Embryonic facial prominence (tissue), 1 donor: ENCODE data around the gene ARSB.

Source experiments
- DNase-seq: peaks from one replicate; pipeline ENCODE4 v3.0.0-alpha.2; 2016; ENCODE audit errors: extremely low spot score

Gene ARSB

GRCh38 chr5:78837836-78838235 is 147.3 kb downstream of the ARSB start:
- DNase-seq = no peak

GRCh38 chr5:78835176-78835575 is 149.9 kb downstream of the ARSB start:
- DNase-seq = no peak

DNA sequence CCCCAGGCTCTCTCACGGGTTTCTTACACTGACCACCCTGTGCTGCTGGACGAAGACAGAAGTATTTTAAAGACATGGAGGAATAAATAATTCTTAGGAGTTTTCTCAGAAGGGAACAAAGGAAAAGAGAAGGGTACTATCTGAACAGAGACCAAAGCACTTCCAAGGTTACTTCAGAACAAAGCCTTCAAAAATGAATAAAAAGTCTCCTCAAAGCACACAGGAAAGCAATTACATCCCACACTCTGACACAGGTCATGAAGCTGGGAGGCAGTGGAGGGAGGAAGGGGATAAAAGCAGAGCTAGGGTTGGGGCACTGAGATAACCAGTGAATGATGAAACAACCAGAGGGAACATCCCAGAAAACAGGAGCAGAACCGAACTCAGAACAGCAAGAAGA is 151.8 kb downstream of the ARSB start:
- no peak for DNase-seq

DNA sequence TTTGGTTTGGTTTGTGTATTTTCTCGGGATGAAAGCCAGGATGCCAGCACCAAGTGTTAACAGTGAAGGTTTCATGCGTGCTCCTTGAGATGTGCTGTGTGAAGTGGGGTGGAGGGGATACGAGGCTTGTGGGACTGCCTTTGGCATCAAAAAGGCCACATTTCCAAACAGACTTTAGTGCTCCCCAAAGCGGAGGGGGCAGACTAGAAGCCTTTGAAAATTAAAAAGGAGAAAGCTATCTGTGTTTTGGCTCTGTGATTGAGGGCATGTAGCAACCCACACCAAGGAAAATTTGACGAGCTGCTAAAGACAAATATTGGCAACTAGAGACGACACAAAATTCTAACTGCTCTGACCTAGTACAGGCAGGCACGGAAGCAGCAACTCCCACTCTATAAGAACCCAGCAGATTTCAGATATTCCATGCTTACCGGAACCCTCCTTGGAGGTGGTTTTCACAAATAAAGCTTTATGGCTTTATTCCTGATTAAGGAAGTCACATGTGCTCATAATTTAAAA is 154.5 kb downstream of the ARSB start:
- no peak for DNase-seq

DNA sequence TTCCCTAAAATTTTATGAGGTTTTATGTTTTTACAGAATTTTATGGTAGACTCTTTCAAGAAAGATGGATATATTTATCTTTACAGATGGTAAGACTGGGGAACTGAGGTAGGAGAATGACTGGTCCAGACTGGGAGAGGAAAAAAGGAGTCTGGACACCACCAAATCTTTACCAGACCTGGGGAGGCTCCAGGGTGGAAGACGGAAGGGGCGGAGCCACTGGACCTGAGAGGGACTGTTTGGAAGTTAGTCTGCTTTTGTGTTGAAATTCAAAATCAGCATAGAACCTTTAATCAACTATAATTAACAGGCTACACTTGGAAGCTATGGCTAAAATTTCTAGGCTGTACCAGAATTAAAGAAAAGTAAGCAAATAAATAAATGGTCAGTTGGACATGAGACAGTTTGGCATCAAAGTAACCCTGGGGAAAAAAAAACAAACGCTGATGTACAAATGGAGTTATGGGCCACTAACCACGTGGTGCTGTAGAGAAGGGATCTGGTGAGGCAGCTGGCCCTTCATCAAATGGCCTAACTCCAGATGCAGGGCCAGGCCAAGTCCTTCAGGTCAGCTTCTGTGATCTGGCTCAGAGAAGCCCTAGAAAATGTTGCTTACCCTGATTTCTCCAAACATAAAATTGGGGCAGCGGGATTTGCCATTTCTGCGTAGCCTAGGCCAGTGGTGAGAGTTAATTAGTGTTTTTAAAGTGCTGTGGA is 155.1 kb downstream of the ARSB start:
- no peak for DNase-seq

GRCh38 chr5:78827725-78828124 is 157.4 kb downstream of the ARSB start:
- DNase-seq = no peak

DNA sequence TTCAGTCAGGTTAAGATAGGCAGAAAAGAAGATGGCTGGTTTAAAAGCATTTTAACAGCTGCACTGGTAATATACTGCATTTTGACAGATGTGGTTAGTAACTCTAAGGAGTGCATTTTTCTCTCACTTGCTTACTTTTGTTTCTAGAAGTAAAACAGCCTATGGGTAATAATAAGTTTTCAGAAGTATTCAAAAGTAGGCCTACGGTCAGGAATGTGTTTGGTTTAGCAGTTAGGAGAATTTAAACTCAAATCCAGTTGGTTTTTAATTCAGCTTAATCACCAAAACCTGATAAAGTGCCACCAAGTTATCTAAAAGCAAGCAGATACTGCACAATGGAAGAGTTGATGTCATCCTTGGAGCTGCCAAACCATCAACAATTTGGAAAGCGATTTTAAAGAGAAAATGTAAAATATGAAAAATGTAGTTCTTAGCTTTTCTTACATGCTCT is 160.3 kb downstream of the ARSB start:
- no peak for DNase-seq

GRCh38 chr5:78823196-78823595 is 161.9 kb downstream of the ARSB start:
- no peak for DNase-seq

DNA sequence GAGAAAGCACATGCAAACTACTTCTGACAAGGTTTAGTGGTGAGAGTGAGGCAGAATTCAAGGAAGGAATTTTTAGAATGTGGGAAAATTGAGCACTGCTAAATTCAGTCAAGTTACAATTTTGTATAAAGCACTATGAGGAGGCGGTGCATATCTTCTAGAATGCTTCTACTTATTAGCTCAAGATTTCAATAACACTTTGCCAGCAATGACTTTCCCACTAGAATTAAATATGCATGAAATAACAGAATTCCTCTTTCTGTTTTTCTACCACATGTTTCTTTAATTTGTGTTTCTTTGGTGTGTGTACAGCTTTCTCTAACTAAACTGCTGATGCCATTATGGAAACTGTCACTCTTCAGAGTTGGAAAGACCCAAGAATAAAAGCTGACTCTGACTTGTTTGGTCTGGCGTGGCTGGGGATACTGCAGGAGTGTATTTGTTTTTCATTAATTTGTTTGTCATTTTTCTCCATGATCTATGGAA is 163.5 kb downstream of the ARSB start:
- DNase-seq = no peak

DNA sequence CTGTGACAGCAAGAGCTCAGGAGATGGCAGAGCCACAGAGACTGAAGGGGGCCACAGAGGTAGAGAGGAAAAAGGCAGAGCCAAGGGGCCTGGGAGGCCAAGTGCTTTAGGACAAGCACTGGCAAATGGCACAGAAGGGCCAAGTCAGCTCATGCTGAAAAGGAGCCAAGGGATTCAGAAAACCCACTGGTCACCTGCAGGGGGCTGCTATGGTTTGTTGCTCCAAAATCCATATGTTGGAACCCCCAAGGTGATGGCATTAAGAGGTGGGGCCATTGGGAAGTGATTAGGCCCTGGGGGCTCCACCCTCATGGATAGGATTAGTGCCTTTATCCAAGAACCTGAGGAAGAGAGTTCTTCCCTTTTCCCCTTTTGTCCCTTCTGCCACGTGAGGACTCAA is 165.4 kb downstream of the ARSB start:
- no peak for DNase-seq

- no peak for DNase-seq
These were observed 165.9 kb downstream of the ARSB start for GRCh38 chr5:78819166-78819565.

- no peak for DNase-seq
These were observed 168.9 kb downstream of the ARSB start for GRCh38 chr5:78816143-78816765.

- DNase-seq = no peak
These were observed 171.1 kb downstream of the ARSB start for GRCh38 chr5:78813906-78814530.

DNA sequence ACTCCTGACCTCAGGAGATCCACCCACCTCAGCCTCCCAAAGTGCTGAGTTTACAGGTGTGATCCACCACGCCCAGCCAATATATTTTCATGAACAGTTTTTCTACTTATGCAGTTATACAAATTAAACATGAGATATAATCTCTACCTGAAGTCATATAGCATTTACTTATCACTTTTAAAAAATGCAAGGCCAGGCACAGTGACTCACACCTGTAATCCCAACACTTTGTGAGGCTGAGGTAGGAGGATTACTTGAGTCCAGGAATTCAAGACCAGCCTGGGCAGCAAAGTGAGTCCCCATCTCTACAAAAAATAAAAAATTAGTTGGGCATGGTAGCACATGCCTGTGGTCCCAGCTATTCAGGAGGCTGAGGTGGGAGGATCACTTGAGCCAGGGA is 171.8 kb downstream of the ARSB start:
- DNase-seq = no peak

- DNase-seq = no peak
These were observed 173.2 kb downstream of the ARSB start for GRCh38 chr5:78811866-78812265.

DNA sequence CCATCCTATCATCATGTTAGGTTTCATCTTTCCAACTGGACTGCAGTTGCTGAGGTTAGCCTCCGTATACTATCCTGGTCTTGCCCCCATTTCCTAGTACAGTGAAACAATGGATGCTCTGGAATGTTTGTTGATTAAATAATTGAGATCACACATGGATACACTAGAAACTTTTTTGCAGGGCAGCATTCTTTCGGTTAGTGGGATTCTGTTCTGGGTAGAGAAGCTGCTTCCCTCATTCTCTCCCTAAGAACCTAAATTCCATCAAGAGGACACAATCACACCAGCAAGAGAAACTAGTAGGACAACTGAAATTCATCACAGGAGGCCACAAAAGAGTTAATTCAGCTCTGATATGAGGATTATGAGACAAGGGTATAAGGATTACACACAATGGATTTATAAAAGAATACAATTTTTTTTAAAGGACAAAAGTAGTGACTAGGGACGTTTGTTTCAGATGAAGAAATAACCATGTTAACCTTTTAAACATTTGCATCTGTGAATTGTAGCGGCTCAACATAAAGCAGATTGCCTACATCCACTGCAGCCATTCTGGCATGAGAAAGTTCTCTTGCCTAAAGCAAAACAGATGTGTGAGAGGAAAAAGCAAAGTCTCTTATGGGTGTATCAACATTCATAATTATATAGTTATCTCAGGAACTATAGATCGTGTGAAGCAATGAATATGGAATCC is 173.8 kb downstream of the ARSB start:
- DNase-seq = no peak

GRCh38 chr5:78810098-78810920 is 174.8 kb downstream of the ARSB start:
- no peak for DNase-seq

DNA sequence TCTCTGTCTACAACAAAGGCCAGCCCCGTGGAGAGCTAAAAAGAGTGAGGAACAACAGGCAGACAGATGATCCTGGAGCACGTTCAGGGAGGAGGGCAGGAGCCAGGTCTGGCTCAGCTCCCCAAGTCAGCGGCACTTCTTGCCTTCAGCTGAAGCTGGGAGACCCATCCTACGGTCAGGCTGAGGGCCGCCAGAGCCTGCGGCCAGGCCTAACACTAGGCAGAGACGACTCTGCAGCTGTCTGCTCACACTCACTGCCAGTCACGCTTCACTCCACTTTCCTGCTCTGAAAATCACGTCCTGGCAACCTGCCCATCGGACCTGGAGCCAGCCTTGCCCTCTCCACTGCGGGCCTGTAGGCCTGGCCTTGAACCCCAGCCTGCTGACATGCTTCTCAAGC is 175.7 kb downstream of the ARSB start:
- DNase-seq = no peak

DNA sequence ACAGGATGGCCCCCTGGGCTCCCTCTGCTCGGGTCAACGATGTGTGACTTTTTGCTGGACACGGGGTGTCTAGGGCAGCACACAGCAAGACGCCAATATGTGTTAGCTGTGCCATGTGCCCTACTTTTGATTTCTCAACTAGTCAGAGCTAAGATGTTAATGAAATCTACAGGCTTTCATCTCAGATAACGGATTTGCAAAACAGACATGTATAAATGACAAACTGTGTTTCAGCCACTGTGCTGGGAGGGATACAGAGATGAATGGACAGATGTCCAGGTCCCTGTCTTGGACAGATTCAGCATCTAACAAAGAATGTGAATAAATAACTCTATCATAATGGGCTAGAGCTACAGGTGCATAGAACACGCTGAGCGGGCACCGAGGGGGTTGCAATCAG is 176.3 kb downstream of the ARSB start:
- no peak for DNase-seq

GRCh38 chr5:78808380-78808779 is 176.7 kb downstream of the ARSB start:
- DNase-seq = no peak

DNA sequence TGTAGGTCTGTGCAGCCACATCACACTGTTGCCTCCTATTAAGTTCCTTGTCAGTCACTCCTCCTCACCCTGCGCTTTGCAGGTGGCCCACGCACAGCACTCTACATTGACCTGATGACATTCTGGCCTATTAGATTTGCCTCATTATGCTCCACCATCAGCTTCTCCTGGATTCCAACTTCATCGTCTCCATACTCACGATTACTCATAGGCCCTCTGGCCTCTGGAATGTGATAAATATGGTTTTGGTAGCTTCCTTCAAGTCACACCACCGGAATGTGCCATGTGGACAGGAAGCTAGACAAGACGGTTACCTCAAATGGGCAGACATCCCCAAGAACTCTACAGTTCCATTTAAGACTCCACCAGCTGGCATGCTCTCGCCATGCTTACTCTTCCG is 178.6 kb downstream of the ARSB start:
- DNase-seq = no peak
